ENCODE results near the gene ELOVL5. TPM values are rescaled to one million over a fixed set of nuclear protein-coding genes. Genes with fewer than 3 reads are reported as not detected.
A peak's percentile ranks its signal among the peaks of the same experiment; 100 is the strongest.

ELOVL5 gene
- total RNA-seq, 4 donors from 2014 or later, result 12.4 to 50.0 (median 33.2) TPM

- H3K27me3 ChIP-seq, result no peaks in the 10 kb centered on the region
- no peak overlapping the region for H3K27ac ChIP-seq
- H3K9me3 ChIP-seq, result no peaks in the 10 kb centered on the region
- no peaks in the 10 kb centered on the region for H3K4me1 ChIP-seq
- WGBS, 2 donors, result 85 to 91% methylated on average over 3 of the region's 3 CpGs
- DNase-seq, result no peak
- TF ChIP-seq POLR2A (IDR thresholded peaks at IDR 0.05), result no peak
- TF ChIP-seq CTCF (IDR thresholded peaks at IDR 0.05), result no peak
- H3K36me3 ChIP-seq, result peaks cover 0 to 31% (median 0%) of the 10 kb centered on the region in 3 donors
- no peak overlapping the region for H3K4me3 ChIP-seq
- intact Hi-C loops (cut with DNase I), result no loop called here
Measured at GRCh38 chr6:53257001-53257400, 91.7 kb downstream of the ELOVL5 start.

GRCh38 chr6:53252177-53252692 lies 96.5 kb downstream of the ELOVL5 start:
- intact Hi-C loops (cut with DNase I), result no loop called here
- no peak for DNase-seq
- Histone ChIP-seq H3K4me1 (peaks cover 0 to 4% (median 0%) of the 10 kb centered on the region in 3 donors), H3K36me3 (no peaks in the 10 kb centered on the region), H3K4me3 (no peak overlapping the region), H3K27ac (no peak overlapping the region), H3K27me3 (no peaks in the 10 kb centered on the region), H3K9me3 (no peaks in the 10 kb centered on the region)
- TF ChIP-seq CTCF (IDR thresholded peaks at IDR 0.05) (no peak), POLR2A (IDR thresholded peaks at IDR 0.05) (no peak)
- 72 to 75% methylated on average over 3 of the region's 3 CpGs for WGBS, 2 donors

- H3K36me3 ChIP-seq, result no peaks in the 10 kb centered on the region
- DNase-seq, result no peak
- TF ChIP-seq POLR2A (IDR thresholded peaks at IDR 0.05), result no peak
- H3K4me1 ChIP-seq, result peaks cover 0 to 4% (median 0%) of the 10 kb centered on the region in 3 donors
- no peak overlapping the region for H3K27ac ChIP-seq
- H3K4me3 ChIP-seq, result no peak overlapping the region
- 61 to 68% methylated on average over 3 of the region's 3 CpGs for WGBS, 2 donors
- intact Hi-C loops (cut with DNase I), result no loop called here
- no peaks in the 10 kb centered on the region for H3K27me3 ChIP-seq
- H3K9me3 ChIP-seq, result no peaks in the 10 kb centered on the region
Measured at GRCh38 chr6:53251033-53251672, 97.6 kb downstream of the ELOVL5 start.

GRCh38 chr6:53250176-53251032 lies 98.3 kb downstream of the ELOVL5 start:
- no peak for TF ChIP-seq POLR2A (IDR thresholded peaks at IDR 0.05)
- TF ChIP-seq CTCF (IDR thresholded peaks at IDR 0.05), result no peak
- Histone ChIP-seq H3K36me3 (no peaks in the 10 kb centered on the region), H3K4me3 (no peak overlapping the region), H3K4me1 (peaks cover 0 to 4% (median 0%) of the 10 kb centered on the region in 3 donors), H3K9me3 (no peaks in the 10 kb centered on the region), H3K27ac (peak overlapping the region in 2 of 4 donors; percentile 6 to 18), H3K27me3 (no peaks in the 10 kb centered on the region)
- DNase-seq, result no peak
- intact Hi-C loops (cut with DNase I), result no loop called here
- WGBS, 2 donors, result 61 to 63% methylated on average over 7 to 8 of the region's 8 CpGs

GRCh38 chr6:53246924-53247323 lies 101.8 kb downstream of the ELOVL5 start:
- Histone ChIP-seq H3K4me3 (no peak overlapping the region), H3K36me3 (no peaks in the 10 kb centered on the region), H3K27ac (no peak overlapping the region), H3K4me1 (peaks cover 0 to 4% (median 0%) of the 10 kb centered on the region in 3 donors), H3K9me3 (no peaks in the 10 kb centered on the region), H3K27me3 (no peaks in the 10 kb centered on the region)
- no peak for TF ChIP-seq POLR2A (IDR thresholded peaks at IDR 0.05)
- TF ChIP-seq CTCF (IDR thresholded peaks at IDR 0.05), result no peak
- no peak for DNase-seq
- 53 to 58% methylated on average over 2 of the region's 2 CpGs for WGBS, 2 donors
- intact Hi-C loops (cut with DNase I), result no loop called here
